ENCODE data around the gene SYNJ1. TPM values are rescaled to one million over a fixed set of nuclear protein-coding genes. Genes with fewer than 3 reads are reported as not detected.

SYNJ1 gene
- total RNA-seq, 1 donor, result 6.2 TPM

DNA sequence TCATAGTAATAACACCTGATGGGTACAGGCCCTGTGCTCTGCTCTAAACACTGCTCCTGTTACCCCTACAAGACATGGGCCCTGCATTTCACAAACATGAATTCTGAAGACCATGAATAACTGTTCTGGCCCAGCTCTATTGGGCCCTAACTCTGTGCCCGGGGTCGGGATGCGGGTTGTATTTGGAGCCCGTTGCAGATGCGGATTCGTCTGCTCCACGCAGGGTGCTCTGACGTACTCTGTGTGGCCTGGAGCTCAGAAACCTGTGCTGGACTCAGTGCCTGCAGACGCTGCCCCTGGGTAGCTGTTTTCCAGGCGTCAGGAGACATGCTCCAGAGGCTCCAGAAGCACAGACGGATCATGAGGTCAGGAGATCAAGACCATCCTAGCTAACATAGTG lies 132.4 kb downstream of the SYNJ1 start:
- Histone ChIP-seq H3K9me3 (ENCODE audit: low read depth, low read length) (no peaks in the 10 kb centered on the region), H3K27ac (ENCODE audit: low read depth, low read length) (no peak overlapping the region), H4K20me1 (ENCODE audit: insufficient read depth, low read length) (peaks cover 2% of the 10 kb centered on the region), H3K27me3 (ENCODE audit: insufficient read depth, low read length) (no peaks in the 10 kb centered on the region), H3K4me2 (ENCODE audit: insufficient read depth, low read length) (no peak overlapping the region), H3K4me3 (ENCODE audit: insufficient read depth, low read length) (no peak overlapping the region), H3K79me2 (ENCODE audit: insufficient read depth, low read length) (no peaks in the 10 kb centered on the region), H3K36me3 (ENCODE audit: insufficient read depth, low read length) (peaks cover 8% of the 10 kb centered on the region), H3K4me1 (ENCODE audit: insufficient read depth, low read length) (peaks cover 6% of the 10 kb centered on the region), H2AFZ (ENCODE audit: low read length) (no peak overlapping the region)
- no peak for DNase-seq (ENCODE audit: insufficient read length, low spot score, missing footprints)
- TF ChIP-seq, protein P1, sequence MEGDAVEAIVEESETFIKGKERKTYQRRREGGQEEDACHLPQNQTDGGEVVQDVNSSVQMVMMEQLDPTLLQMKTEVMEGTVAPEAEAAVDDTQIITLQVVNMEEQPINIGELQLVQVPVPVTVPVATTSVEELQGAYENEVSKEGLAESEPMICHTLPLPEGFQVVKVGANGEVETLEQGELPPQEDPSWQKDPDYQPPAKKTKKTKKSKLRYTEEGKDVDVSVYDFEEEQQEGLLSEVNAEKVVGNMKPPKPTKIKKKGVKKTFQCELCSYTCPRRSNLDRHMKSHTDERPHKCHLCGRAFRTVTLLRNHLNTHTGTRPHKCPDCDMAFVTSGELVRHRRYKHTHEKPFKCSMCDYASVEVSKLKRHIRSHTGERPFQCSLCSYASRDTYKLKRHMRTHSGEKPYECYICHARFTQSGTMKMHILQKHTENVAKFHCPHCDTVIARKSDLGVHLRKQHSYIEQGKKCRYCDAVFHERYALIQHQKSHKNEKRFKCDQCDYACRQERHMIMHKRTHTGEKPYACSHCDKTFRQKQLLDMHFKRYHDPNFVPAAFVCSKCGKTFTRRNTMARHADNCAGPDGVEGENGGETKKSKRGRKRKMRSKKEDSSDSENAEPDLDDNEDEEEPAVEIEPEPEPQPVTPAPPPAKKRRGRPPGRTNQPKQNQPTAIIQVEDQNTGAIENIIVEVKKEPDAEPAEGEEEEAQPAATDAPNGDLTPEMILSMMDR (IDR thresholded peaks at IDR 0.05; ENCODE audit: extremely low read depth, low read depth, low read length), result no peak

DNA sequence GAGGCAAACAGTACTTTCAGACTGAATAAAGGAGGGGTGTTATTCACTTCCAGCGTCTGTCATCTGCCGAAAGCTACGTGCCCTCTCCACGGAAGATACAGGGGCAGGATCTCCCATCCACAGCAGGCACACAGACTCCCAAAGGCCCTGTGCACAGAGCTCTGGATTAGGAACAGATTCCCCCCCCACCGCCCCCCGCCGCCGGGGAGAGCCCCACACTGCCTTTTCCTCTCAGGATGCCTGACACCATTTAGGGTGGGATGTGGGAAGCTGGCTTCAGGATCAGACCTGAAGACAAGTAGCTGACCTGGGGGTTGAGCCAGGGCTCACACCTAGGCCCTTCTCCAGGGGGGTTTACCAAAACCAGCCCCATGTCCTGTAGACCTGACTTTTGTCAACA lies 134.1 kb downstream of the SYNJ1 start:
- H3K79me2 ChIP-seq (ENCODE audit: insufficient read depth, low read length), result no peaks in the 10 kb centered on the region
- peaks cover 4% of the 10 kb centered on the region for H3K27me3 ChIP-seq (ENCODE audit: insufficient read depth, low read length)
- H3K27ac ChIP-seq (ENCODE audit: low read depth, low read length), result no peak overlapping the region
- peaks cover 6% of the 10 kb centered on the region for H3K4me1 ChIP-seq (ENCODE audit: insufficient read depth, low read length)
- no peaks in the 10 kb centered on the region for H3K36me3 ChIP-seq (ENCODE audit: insufficient read depth, low read length)
- no peak overlapping the region for H2AFZ ChIP-seq (ENCODE audit: low read length)
- no peak overlapping the region for H3K4me3 ChIP-seq (ENCODE audit: insufficient read depth, low read length)
- H3K9me3 ChIP-seq (ENCODE audit: low read depth, low read length), result no peaks in the 10 kb centered on the region
- peaks cover 2% of the 10 kb centered on the region for H4K20me1 ChIP-seq (ENCODE audit: insufficient read depth, low read length)
- TF ChIP-seq, protein P1 (IDR thresholded peaks at IDR 0.05; ENCODE audit: extremely low read depth, low read depth, low read length), result no peak
- DNase-seq (ENCODE audit: insufficient read length, low spot score, missing footprints), result no peak
- no peak overlapping the region for H3K4me2 ChIP-seq (ENCODE audit: insufficient read depth, low read length)

DNA sequence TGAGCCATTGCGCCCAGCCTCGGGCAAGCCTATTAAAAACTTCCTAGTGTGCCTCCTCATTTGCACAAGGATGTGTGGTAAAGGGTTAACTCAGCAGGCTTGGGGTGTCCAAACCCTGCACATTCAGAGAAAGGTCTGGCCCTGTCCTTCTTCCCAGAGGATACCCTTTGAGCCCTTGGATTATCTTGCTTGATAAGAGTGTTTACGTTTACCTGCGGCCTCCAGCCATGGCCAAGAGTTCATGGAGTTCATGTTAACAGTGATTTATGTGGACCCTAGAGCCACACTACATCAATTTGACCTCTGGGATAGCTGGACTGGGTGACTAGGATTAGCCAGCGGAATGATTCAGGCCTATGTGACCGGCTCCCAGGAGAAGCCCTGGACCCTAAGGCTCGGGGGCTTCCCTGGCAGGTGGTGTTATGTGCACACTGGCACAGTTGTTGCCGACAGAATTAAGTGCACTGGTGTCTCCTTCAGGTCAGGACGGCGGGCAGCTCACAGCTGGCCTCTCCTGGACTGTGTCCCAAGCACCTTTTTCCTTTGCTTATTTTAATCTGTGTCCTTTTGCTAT lies 134.8 kb downstream of the SYNJ1 start:
- no peak overlapping the region for H3K4me3 ChIP-seq (ENCODE audit: insufficient read depth, low read length)
- H3K79me2 ChIP-seq (ENCODE audit: insufficient read depth, low read length), result no peaks in the 10 kb centered on the region
- H3K27ac ChIP-seq (ENCODE audit: low read depth, low read length), result no peak overlapping the region
- H3K9me3 ChIP-seq (ENCODE audit: low read depth, low read length), result no peaks in the 10 kb centered on the region
- H4K20me1 ChIP-seq (ENCODE audit: insufficient read depth, low read length), result peaks cover 2% of the 10 kb centered on the region
- no peak for DNase-seq (ENCODE audit: insufficient read length, low spot score, missing footprints)
- no peaks in the 10 kb centered on the region for H3K36me3 ChIP-seq (ENCODE audit: insufficient read depth, low read length)
- TF ChIP-seq, protein P1 (IDR thresholded peaks at IDR 0.05; ENCODE audit: extremely low read depth, low read depth, low read length), result no peak
- peaks cover 4% of the 10 kb centered on the region for H3K27me3 ChIP-seq (ENCODE audit: insufficient read depth, low read length)
- H2AFZ ChIP-seq (ENCODE audit: low read length), result no peak overlapping the region
- no peak overlapping the region for H3K4me2 ChIP-seq (ENCODE audit: insufficient read depth, low read length)
- H3K4me1 ChIP-seq (ENCODE audit: insufficient read depth, low read length), result peaks cover 6% of the 10 kb centered on the region

DNA sequence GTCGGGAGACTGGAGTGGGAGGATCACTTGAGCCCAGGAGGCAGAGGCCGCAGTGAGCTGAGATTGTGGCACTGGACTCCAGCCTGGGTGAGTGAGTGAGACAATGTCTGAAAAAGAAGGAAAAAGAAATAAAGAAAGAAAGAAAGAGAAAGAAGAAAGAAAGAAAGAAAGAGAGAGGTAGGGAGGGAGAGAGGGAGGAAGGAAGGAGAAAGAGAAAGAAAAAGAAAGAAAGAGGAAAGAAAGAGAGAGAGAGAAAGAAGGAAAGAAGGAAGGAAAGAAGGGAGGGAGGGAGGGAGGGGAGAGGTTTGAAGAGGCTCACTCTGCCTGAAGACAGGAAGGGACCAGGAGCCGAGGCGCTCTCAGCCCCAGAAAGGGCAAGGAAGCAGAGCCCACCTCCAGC lies 137.7 kb downstream of the SYNJ1 start:
- H3K27me3 ChIP-seq (ENCODE audit: insufficient read depth, low read length), result peaks cover 12% of the 10 kb centered on the region
- H3K4me3 ChIP-seq (ENCODE audit: insufficient read depth, low read length), result no peak overlapping the region
- no peak for DNase-seq (ENCODE audit: insufficient read length, low spot score, missing footprints)
- no peaks in the 10 kb centered on the region for H3K9me3 ChIP-seq (ENCODE audit: low read depth, low read length)
- H3K36me3 ChIP-seq (ENCODE audit: insufficient read depth, low read length), result no peaks in the 10 kb centered on the region
- no peak overlapping the region for H2AFZ ChIP-seq (ENCODE audit: low read length)
- H3K79me2 ChIP-seq (ENCODE audit: insufficient read depth, low read length), result no peaks in the 10 kb centered on the region
- H4K20me1 ChIP-seq (ENCODE audit: insufficient read depth, low read length), result no peaks in the 10 kb centered on the region
- H3K27ac ChIP-seq (ENCODE audit: low read depth, low read length), result no peak overlapping the region
- no peak overlapping the region for H3K4me2 ChIP-seq (ENCODE audit: insufficient read depth, low read length)
- TF ChIP-seq, protein P1 (IDR thresholded peaks at IDR 0.05; ENCODE audit: extremely low read depth, low read depth, low read length), result no peak
- H3K4me1 ChIP-seq (ENCODE audit: insufficient read depth, low read length), result no peaks in the 10 kb centered on the region

Measured in osteoblast (primary cell).